Measurements from ENCODE around the gene OXCT1. TPM values are rescaled to one million over a fixed set of nuclear protein-coding genes. Genes with fewer than 3 reads are reported as not detected.

OXCT1 gene
- total and polyA plus RNA-seq, 2 of the 4 experiments (the other 2 are of a cell fraction) = 14.2 to 16.3 TPM

DNA sequence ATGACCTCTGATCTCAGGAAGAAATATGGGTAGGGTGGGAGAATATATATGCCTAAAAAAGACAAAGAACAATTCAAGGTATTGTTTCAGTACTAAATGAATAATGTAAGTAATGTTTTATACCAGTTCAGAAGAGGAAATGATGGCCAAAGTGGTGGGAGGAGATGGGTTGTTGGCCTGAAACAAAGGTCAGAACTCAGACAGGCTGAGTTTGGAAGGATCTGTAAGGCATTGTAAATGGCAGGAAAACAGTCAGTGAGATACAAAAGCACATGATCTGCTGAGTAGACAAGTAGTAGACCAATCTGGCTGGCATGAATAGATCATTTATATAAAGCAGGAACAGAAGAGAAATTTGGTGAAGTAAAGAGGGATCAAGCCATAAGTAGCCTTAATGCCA is 184.0 kb downstream of the OXCT1 start:
- no peak for ATAC-seq (ENCODE audit: low read depth)
- Histone ChIP-seq H3K27me3 (ENCODE audit: control insufficient read depth, insufficient read depth, low read length) (no peaks in the 10 kb centered on the region; the same call in none of the 2 replicates), H4K5ac (ENCODE audit: low read depth, low read length) (no peak overlapping the region), H2AFZ (replicated peaks; ENCODE audit: low read length, poor library complexity) (no peak overlapping the region), H3K14ac (replicated peaks; ENCODE audit: low read depth, low read length) (no peak overlapping the region), H3K9me3 (ENCODE audit: control insufficient read depth, insufficient read depth, low read length) (no peaks in the 10 kb centered on the region), H3K4me2 (ENCODE audit: low read depth, low read length) (no peak overlapping the region), H3K4me1 (ENCODE audit: control insufficient read depth, insufficient read depth, low read length) (no peaks in the 10 kb centered on the region), H4K8ac (ENCODE audit: low read depth in 2 of 2, low read length in 2 of 2) (no peak overlapping the region), H2AK5ac (ENCODE audit: low read depth, low read length) (no peak overlapping the region), H2BK20ac (ENCODE audit: low read depth, low read length) (no peak overlapping the region), H3K9me1 (ENCODE audit: insufficient read depth, low read length) (no peaks in the 10 kb centered on the region), H3K79me1 (ENCODE audit: low read depth in 1 of 2, low read length in 2 of 2) (no peaks in the 10 kb centered on the region), H2BK120ac (ENCODE audit: low read depth, low read length) (no peak overlapping the region), H4K20me1 (ENCODE audit: insufficient read depth, low read length) (no peaks in the 10 kb centered on the region), H3K56ac (ENCODE audit: extremely low read depth, insufficient read depth, low read length) (no peak overlapping the region), H3K4ac (ENCODE audit: low read depth, low read length) (no peak overlapping the region), H2BK5ac (ENCODE audit: low read depth, low read length, poor library complexity, severe bottlenecking) (no peak overlapping the region), H4K91ac (ENCODE audit: insufficient read depth, low read depth, low read length) (no peak overlapping the region), H3K9ac (ENCODE audit: low read depth, low read length) (no peak overlapping the region), H3K27ac (ENCODE audit: insufficient read depth, low read length) (no peak overlapping the region), H3K36me3 (ENCODE audit: control insufficient read depth, insufficient read depth, low read length) (no peaks in the 10 kb centered on the region), H3K18ac (ENCODE audit: low read depth, low read length) (no peak overlapping the region), H3K4me3 (ENCODE audit: insufficient read depth, low read depth, low read length) (no peak overlapping the region), H2BK15ac (ENCODE audit: low read depth, low read length) (no peak overlapping the region), H2AK9ac (replicated peaks; ENCODE audit: low read depth, low read length, poor library complexity) (no peak overlapping the region), H3K23ac (ENCODE audit: low read depth, low read length) (no peak overlapping the region)
- TF ChIP-seq NFE2L2 (IDR thresholded peaks at IDR 0.05; ENCODE audit: low read depth, low read length) (no peak), RAD21 (IDR thresholded peaks at IDR 0.05; ENCODE audit: low read length) (no peak), MXI1 (IDR thresholded peaks at IDR 0.05; ENCODE audit: borderline replicate concordance, low read depth, low read length) (no peak), POLR2A (IDR thresholded peaks at IDR 0.05; ENCODE audit: low read depth, low read length) (no peak), MAFK (IDR thresholded peaks at IDR 0.05; ENCODE audit: low read depth, low read length) (no peak)
- TF ChIP-seq, protein P1, sequence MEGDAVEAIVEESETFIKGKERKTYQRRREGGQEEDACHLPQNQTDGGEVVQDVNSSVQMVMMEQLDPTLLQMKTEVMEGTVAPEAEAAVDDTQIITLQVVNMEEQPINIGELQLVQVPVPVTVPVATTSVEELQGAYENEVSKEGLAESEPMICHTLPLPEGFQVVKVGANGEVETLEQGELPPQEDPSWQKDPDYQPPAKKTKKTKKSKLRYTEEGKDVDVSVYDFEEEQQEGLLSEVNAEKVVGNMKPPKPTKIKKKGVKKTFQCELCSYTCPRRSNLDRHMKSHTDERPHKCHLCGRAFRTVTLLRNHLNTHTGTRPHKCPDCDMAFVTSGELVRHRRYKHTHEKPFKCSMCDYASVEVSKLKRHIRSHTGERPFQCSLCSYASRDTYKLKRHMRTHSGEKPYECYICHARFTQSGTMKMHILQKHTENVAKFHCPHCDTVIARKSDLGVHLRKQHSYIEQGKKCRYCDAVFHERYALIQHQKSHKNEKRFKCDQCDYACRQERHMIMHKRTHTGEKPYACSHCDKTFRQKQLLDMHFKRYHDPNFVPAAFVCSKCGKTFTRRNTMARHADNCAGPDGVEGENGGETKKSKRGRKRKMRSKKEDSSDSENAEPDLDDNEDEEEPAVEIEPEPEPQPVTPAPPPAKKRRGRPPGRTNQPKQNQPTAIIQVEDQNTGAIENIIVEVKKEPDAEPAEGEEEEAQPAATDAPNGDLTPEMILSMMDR (conservative IDR thresholded peaks at IDR 0.05; ENCODE audit: low read depth, low read length) = no peak
- ChIA-PET CTCF (interaction anchor here (1.1 kb wide), 1 partner anchor 782 kb away, joined by 3 read pairs; no protein-coding TSS in a partner anchor), POLR2A (ENCODE audit: unreplicated experiment) (no interaction called here)
- intact Hi-C loops (cut with micrococcal nuclease) (loop anchor here (5.0 kb wide), 1 partner anchor 154 kb away; no protein-coding TSS in a partner anchor), dilution Hi-C loops (cut with HindIII; ENCODE audit: low sequenced_read_pairs, unreplicated experiment) (no loop called here), in situ Hi-C loops (cut with MboI; ENCODE audit: low sequenced_read_pairs) (loop anchor here (25.0 kb wide), 1 partner anchor 376 kb away; no protein-coding TSS in a partner anchor)
- no peak for DNase-seq
- BruUV-seq (replicated peaks) = no TSS peak
